Ascending aorta (tissue), 2 donors: ENCODE measurements around the gene SNX8. TPM values are rescaled to one million over a fixed set of nuclear protein-coding genes. Genes with fewer than 3 reads are reported as not detected.

Source experiments
- DNase-seq, 2 donors: peaks; one replicate each; pipeline ENCODE4 v3.0.0-alpha.2; 2019; ENCODE audit warnings: low spot score in 2 of 2
- H3K27ac ChIP-seq, 2 donors: fragments of 200-600 bp; sonication (generic); one replicate each; pipeline ENCODE4 v1.5.1; 2016 to 2017; ENCODE audit warnings: mild to moderate bottlenecking in 1 of 2
- H3K27me3 ChIP-seq: fragments of 200-600 bp; sonication (generic); one replicate; pipeline ENCODE4 v1.5.1; 2017
- H3K36me3 ChIP-seq, 2 donors: fragments of 200-600 bp; sonication (generic); one replicate each; pipeline ENCODE4 v1.5.1; 2016
- H3K4me1 ChIP-seq, 2 donors: fragments of 200-600 bp; sonication (generic); one replicate each; pipeline ENCODE4 v1.5.1; 2016 to 2017; ENCODE audit warnings: mild to moderate bottlenecking in 1 of 2
- H3K4me3 ChIP-seq, 2 donors: fragments of 200-600 bp; sonication (generic); one replicate each; pipeline ENCODE4 v1.5.1; 2016 to 2017; ENCODE audit warnings: mild to moderate bottlenecking in 1 of 2
- H3K9me3 ChIP-seq, 2 donors: fragments of 200-600 bp; sonication (generic); one replicate each; pipeline ENCODE4 v1.5.1; 2016
- CTCF ChIP-seq, 3 experiments: fragments of 200-600 bp in 2 of 3; fragments of 450-650 bp in 1 of 3; sonication (generic) in 2 of 3; IDR thresholded peaks; one replicate each; pipeline ENCODE4 v1.5.1; 2016 to 2019; ENCODE audit warnings: antibody characterized with exemption in 3 of 3, mild to moderate bottlenecking in 1 of 3, moderate library complexity in 1 of 3
- intact Hi-C: fragments of 100-400 bp; cut with DNase I; formaldehyde crosslinking; loops from one replicate; pipeline ENCODE4 v1.15.1; 2023
- total RNA-seq: library from RNA; depleted of rRNA; stranded (reverse); fragments of >200 nt; gene quantifications from one replicate; pipeline ENCODE4 v1.1.0, GENCODE V29; 2016

SNX8 gene
- 12.2 TPM for total RNA-seq

- TF ChIP-seq CTCF (IDR thresholded peaks at IDR 0.05) = no peak
- Histone ChIP-seq H3K4me3 (peak within 1 kb of the TSS; percentile 77 to 93), H3K27me3 (no peaks in the 10 kb centered on the region), H3K36me3 (no peaks in the 10 kb centered on the region), H3K4me1 (peaks cover 0 to 7% of the 10 kb centered on the region in 2 donors), H3K27ac (peak within 1 kb of the TSS; percentile 65 to 69), H3K9me3 (no peaks in the 10 kb centered on the region)
- intact Hi-C loops = loop anchor here (1.0 to 5.0 kb wide), 3 partner anchors 40 to 88 kb away; partner anchors contain the start of genes CHST12, EIF3B, MRM2 and NUDT1
- peak; percentile 51 to 88 for DNase-seq
These were observed at the start of gene SNX8 for GRCh38 chr7:2314209-2314955. TSS of gene SNX8 (minus strand) at chr7:2314441. CDS start at chr7:2314421, 20 bp downstream.

GRCh38 chr7:2362385-2363088, 48.3 kb upstream of the SNX8 start:
- Histone ChIP-seq H3K27me3 (no peaks in the 10 kb centered on the region), H3K36me3 (peaks cover 67 to 71% of the 10 kb centered on the region in 2 donors), H3K9me3 (no peaks in the 10 kb centered on the region), H3K27ac (no peak overlapping the region), H3K4me3 (no peak overlapping the region), H3K4me1 (no peaks in the 10 kb centered on the region)
- intact Hi-C loops = no loop called here
- no peak for DNase-seq
- no peak for TF ChIP-seq CTCF (IDR thresholded peaks at IDR 0.05)

- Histone ChIP-seq H3K36me3 (peaks cover 49 to 54% of the 10 kb centered on the region in 2 donors), H3K4me1 (peaks cover 10 to 15% of the 10 kb centered on the region in 2 donors), H3K27ac (no peak overlapping the region), H3K9me3 (no peaks in the 10 kb centered on the region), H3K27me3 (no peaks in the 10 kb centered on the region), H3K4me3 (no peak overlapping the region)
- DNase-seq = no peak
- no peak for TF ChIP-seq CTCF (IDR thresholded peaks at IDR 0.05)
- intact Hi-C loops = no loop called here
These were observed 46.6 kb upstream of the SNX8 start for GRCh38 chr7:2360796-2361195.

GRCh38 chr7:2359610-2360009, 45.4 kb upstream of the SNX8 start:
- intact Hi-C loops = loop anchor here (10.0 kb wide), 1 partner anchor 695 kb away; no protein-coding TSS in a partner anchor
- peaks cover 37 to 42% of the 10 kb centered on the region in 2 donors for H3K36me3 ChIP-seq
- no peak overlapping the region for H3K4me3 ChIP-seq
- TF ChIP-seq CTCF (IDR thresholded peaks at IDR 0.05) = no peak
- no peak for DNase-seq
- no peak overlapping the region for H3K27ac ChIP-seq
- no peaks in the 10 kb centered on the region for H3K9me3 ChIP-seq
- peaks cover 11 to 19% of the 10 kb centered on the region in 2 donors for H3K4me1 ChIP-seq
- no peaks in the 10 kb centered on the region for H3K27me3 ChIP-seq

- intact Hi-C loops = loop anchor here (10.0 kb wide), 1 partner anchor 694 kb away; no protein-coding TSS in a partner anchor
- no peak for TF ChIP-seq CTCF (IDR thresholded peaks at IDR 0.05)
- Histone ChIP-seq H3K27ac (no peak overlapping the region), H3K9me3 (no peaks in the 10 kb centered on the region), H3K27me3 (no peaks in the 10 kb centered on the region), H3K4me1 (peaks cover 11 to 19% of the 10 kb centered on the region in 2 donors), H3K36me3 (peaks cover 32 to 37% of the 10 kb centered on the region in 2 donors), H3K4me3 (no peak overlapping the region)
- no peak for DNase-seq
These were observed 44.8 kb upstream of the SNX8 start for GRCh38 chr7:2358968-2359527.
